Measurements from ENCODE around the gene UBE2H. TPM values are rescaled to one million over a fixed set of nuclear protein-coding genes. Genes with fewer than 3 reads are reported as not detected.

The UBE2H gene
- polyA plus RNA-seq, 1 donor (not counting 4 experiments of a cell fraction or from before 2014, with no cell fraction given): 130 TPM

- dilution Hi-C loops (cut with MboI; ENCODE audit: extremely low pct_ligation_motif_present, low sequenced_read_pairs): no loop called here
- FAIRE-seq (peak; percentile 9), DNase-seq (ENCODE audit: low read depth, low spot score) (no peak)
- Histone ChIP-seq H3K79me2 (ENCODE audit: control insufficient read depth, insufficient read depth, low read length) (peaks cover 41% of the 10 kb centered on the region), H2AFZ (ENCODE audit: control insufficient read depth, low read length) (no peak overlapping the region), H3K4me1 (ENCODE audit: control insufficient read depth, extremely low read depth, insufficient read depth, low read length) (peaks cover 41% of the 10 kb centered on the region), H3K36me3 (ENCODE audit: control insufficient read depth in 2 of 2, extremely low read depth in 1 of 2, insufficient read depth in 2 of 2, low read length in 2 of 2) (peaks cover 3 to 4% of the 10 kb centered on the region in 2 experiments), H3K9me3 (ENCODE audit: control insufficient read depth, low read depth, low read length) (no peaks in the 10 kb centered on the region), H3K9me1 (ENCODE audit: control insufficient read depth, extremely low read depth, insufficient read depth, low read length) (peaks cover 3% of the 10 kb centered on the region), H3K4me3 (ENCODE audit: control insufficient read depth in 2 of 3, extremely low read depth in 1 of 3, insufficient read depth in 2 of 3, low read depth in 1 of 3, low read length in 3 of 3) (no peak overlapping the region), H3K4me2 (ENCODE audit: control insufficient read depth, extremely low read depth, insufficient read depth, low read depth, low read length) (peak overlapping the region; percentile 20), H3K27me3 (ENCODE audit: control insufficient read depth, extremely low read depth, insufficient read depth, low read length) (no peaks in the 10 kb centered on the region), H3K27ac (ENCODE audit: control insufficient read depth, insufficient read depth, low read length) (peak overlapping the region; percentile 51), H3K9ac (ENCODE audit: control insufficient read depth, extremely low read depth, insufficient read depth, low read length) (no peak overlapping the region), H4K20me1 (ENCODE audit: control insufficient read depth, extremely low read depth, insufficient read depth, low read length) (no peaks in the 10 kb centered on the region)
- TF ChIP-seq EZH2 (IDR thresholded peaks at IDR 0.05; ENCODE audit: low read length) (no peak), CTCF (optimal IDR thresholded peaks at IDR 0.05 in 1 of 3, IDR thresholded peaks at IDR 0.05 in 1 of 3, conservative IDR thresholded peaks at IDR 0.05 in 1 of 3; ENCODE audit: extremely low read depth in 1 of 3, insufficient read depth in 2 of 3, low read length in 3 of 3) (no peak)
Measured at GRCh38 chr7:129843978-129844840, 108.6 kb downstream of the UBE2H start.

- FAIRE-seq (no peak), DNase-seq (ENCODE audit: low read depth, low spot score) (no peak)
- Histone ChIP-seq H3K9me3 (ENCODE audit: control insufficient read depth, low read depth, low read length) (no peaks in the 10 kb centered on the region), H3K4me3 (ENCODE audit: control insufficient read depth in 2 of 3, extremely low read depth in 1 of 3, insufficient read depth in 2 of 3, low read depth in 1 of 3, low read length in 3 of 3) (no peak overlapping the region), H3K9ac (ENCODE audit: control insufficient read depth, extremely low read depth, insufficient read depth, low read length) (no peak overlapping the region), H3K36me3 (ENCODE audit: control insufficient read depth in 2 of 2, extremely low read depth in 1 of 2, insufficient read depth in 2 of 2, low read length in 2 of 2) (peaks cover 4 to 5% of the 10 kb centered on the region in 2 experiments), H2AFZ (ENCODE audit: control insufficient read depth, low read length) (no peak overlapping the region), H3K4me1 (ENCODE audit: control insufficient read depth, extremely low read depth, insufficient read depth, low read length) (peaks cover 41% of the 10 kb centered on the region), H3K9me1 (ENCODE audit: control insufficient read depth, extremely low read depth, insufficient read depth, low read length) (peaks cover 3% of the 10 kb centered on the region), H3K4me2 (ENCODE audit: control insufficient read depth, extremely low read depth, insufficient read depth, low read depth, low read length) (no peak overlapping the region), H3K27me3 (ENCODE audit: control insufficient read depth, extremely low read depth, insufficient read depth, low read length) (no peaks in the 10 kb centered on the region), H3K79me2 (ENCODE audit: control insufficient read depth, insufficient read depth, low read length) (peaks cover 41% of the 10 kb centered on the region), H3K27ac (ENCODE audit: control insufficient read depth, insufficient read depth, low read length) (peak overlapping the region; percentile 41), H4K20me1 (ENCODE audit: control insufficient read depth, extremely low read depth, insufficient read depth, low read length) (no peaks in the 10 kb centered on the region)
- dilution Hi-C loops (cut with MboI; ENCODE audit: extremely low pct_ligation_motif_present, low sequenced_read_pairs): no loop called here
- TF ChIP-seq EZH2 (IDR thresholded peaks at IDR 0.05; ENCODE audit: low read length) (no peak), CTCF (optimal IDR thresholded peaks at IDR 0.05 in 1 of 3, IDR thresholded peaks at IDR 0.05 in 1 of 3, conservative IDR thresholded peaks at IDR 0.05 in 1 of 3; ENCODE audit: extremely low read depth in 1 of 3, insufficient read depth in 2 of 3, low read length in 3 of 3) (no peak)
Measured at GRCh38 chr7:129843365-129843898, 109.3 kb downstream of the UBE2H start.
